Hepatocyte (in vitro differentiated cells): ENCODE results near the gene KCNMA1. TPM values are rescaled to one million over a fixed set of nuclear protein-coding genes. Genes with fewer than 3 reads are reported as not detected.
"Not testable (repeated sequence)": the region's sequence is repeated elsewhere in the genome, so short reads cannot be mapped to it uniquely, and the experiment has no call there.

Experiments
- DNase-seq: peaks from one replicate; pipeline ENCODE4 v3.0.0-alpha.2; 2016; ENCODE audit warnings: low spot score
- H2AFZ ChIP-seq: fragments of 200-600 bp; sonication (generic); 2 replicates; pipeline ENCODE4 v1.6.0; 2016; ENCODE audit warnings: antibody characterized with exemption, mild to moderate bottlenecking
- H3K27ac ChIP-seq: fragments of 200-600 bp; sonication (generic); 2 replicates; pipeline ENCODE4 v1.5.1; 2016; ENCODE audit warnings: mild to moderate bottlenecking
- H3K27me3 ChIP-seq: fragments of 200-600 bp; sonication (generic); 2 replicates; pipeline ENCODE4 v1.6.1; 2016
- H3K36me3 ChIP-seq: fragments of 200-600 bp; sonication (generic); replicated peaks from 2 replicates; pipeline ENCODE4 v1.5.1; 2016; ENCODE audit warnings: low read depth; ENCODE audit not compliant: insufficient read depth
- H3K4me1 ChIP-seq: fragments of 200-600 bp; sonication (generic); 2 replicates; pipeline ENCODE4 v1.5.1; 2016; ENCODE audit warnings: mild to moderate bottlenecking, moderate library complexity; ENCODE audit not compliant: insufficient read depth
- H3K4me2 ChIP-seq: fragments of 200-600 bp; sonication (generic); 2 replicates; pipeline ENCODE4 v1.6.0; 2016
- H3K4me3 ChIP-seq: fragments of 200-600 bp; sonication (generic); 2 replicates; pipeline ENCODE4 v1.5.1; 2016; ENCODE audit warnings: mild to moderate bottlenecking
- H3K79me2 ChIP-seq: fragments of 200-600 bp; sonication (generic); 2 replicates; pipeline ENCODE4 v1.6.0; 2017; ENCODE audit warnings: mild to moderate bottlenecking
- H3K9me2 ChIP-seq: fragments of 200-600 bp; sonication (generic); replicated peaks from 2 replicates; pipeline ENCODE4 v1.6.0; 2017; ENCODE audit warnings: mild to moderate bottlenecking; ENCODE audit not compliant: insufficient read depth
- H3K9me3 ChIP-seq: fragments of 200-600 bp; sonication (generic); 2 replicates; pipeline ENCODE4 v1.5.1; 2016; ENCODE audit warnings: low read depth, mild to moderate bottlenecking
- H4K20me1 ChIP-seq: fragments of 200-600 bp; sonication (generic); 2 replicates; pipeline ENCODE4 v1.6.0; 2016; ENCODE audit warnings: mild to moderate bottlenecking; ENCODE audit not compliant: insufficient read depth, poor library complexity, severe bottlenecking
- CTCF ChIP-seq: fragments of 200-600 bp; sonication (generic); IDR thresholded peaks from 2 replicates; pipeline ENCODE4 v1.5.1; 2016; ENCODE audit warnings: antibody characterized with exemption, mild to moderate bottlenecking; ENCODE audit not compliant: poor library complexity
- EZH2 ChIP-seq: fragments of 200-600 bp; sonication (generic); IDR thresholded peaks from 2 replicates; pipeline ENCODE4 v1.6.1; 2016; ENCODE audit warnings: antibody characterized with exemption, mild to moderate bottlenecking, borderline replicate concordance
- EZH2phosphoT487 ChIP-seq: fragments of 200-600 bp; sonication (generic); IDR thresholded peaks from one replicate; pipeline ENCODE4 v1.6.1; 2018; ENCODE audit warnings: antibody characterized with exemption, mild to moderate bottlenecking, low read depth, moderate library complexity; ENCODE audit not compliant: unreplicated experiment, severe bottlenecking
- WGBS: methylation state at CpG from one replicate; pipeline ENCODE4 v1.1.6; 2016; ENCODE audit warnings: low lambda C conversion rate; ENCODE audit errors: missing lambda C conversion rate; 5-methylcytosine and 5-hydroxymethylcytosine counted together
- polyA plus RNA-seq: library from polyadenylated mRNA; unstranded; fragments of >200 nt; fragmentation: Nextera tagmentation; extraction: Ambion mirVana; gene quantifications from 2 replicates; pipeline ENCODE4 v1.2.1, GENCODE V29; 2016
- total RNA-seq: library from RNA; depleted of rRNA; stranded (reverse); fragments of >200 nt; gene quantifications from 2 replicates; pipeline ENCODE4 v1.2.3, GENCODE V29; 2014

KCNMA1 gene
- total and polyA plus RNA-seq, 2 experiments from 2014 or later = 42.6 to 73.3 TPM

- Histone ChIP-seq H3K27ac (no peak overlapping the region), H3K27me3 (no peaks in the 10 kb centered on the region), H3K79me2 (no peaks in the 10 kb centered on the region), H4K20me1 (no peaks in the 10 kb centered on the region), H3K36me3 (no peaks in the 10 kb centered on the region), H3K4me1 (no peaks in the 10 kb centered on the region), H3K9me2 (no peaks in the 10 kb centered on the region), H3K9me3 (no peaks in the 10 kb centered on the region), H2AFZ (no peak overlapping the region), H3K4me3 (no peak overlapping the region), H3K4me2 (no peak overlapping the region)
- TF ChIP-seq EZH2 (no peak), EZH2phosphoT487 (no peak), CTCF (no peak)
- DNase-seq = no peak
- 69% methylated on average over 3 of the region's 3 CpGs for WGBS
These were observed 296.6 kb downstream of the KCNMA1 start for GRCh38 chr10:77341055-77341454.

- H3K36me3 ChIP-seq, H3K4me2 ChIP-seq, H2AFZ ChIP-seq, H3K27me3 ChIP-seq, H3K27ac ChIP-seq, H4K20me1 ChIP-seq, H3K4me1 ChIP-seq, H3K4me3 ChIP-seq, H3K9me3 ChIP-seq, DNase-seq, H3K79me2 ChIP-seq, H3K9me2 ChIP-seq: not testable (repeated sequence)
These were observed 297.7 kb downstream of the KCNMA1 start for GRCh38 chr10:77339872-77340271.

- H2AFZ ChIP-seq = no peak overlapping the region
- DNase-seq = no peak
- no peak overlapping the region for H3K4me2 ChIP-seq
- H3K79me2 ChIP-seq = no peaks in the 10 kb centered on the region
- no peaks in the 10 kb centered on the region for H3K9me2 ChIP-seq
- no peak overlapping the region for H3K27ac ChIP-seq
- TF ChIP-seq EZH2 = no peak
- no peak for TF ChIP-seq CTCF
- no peak for TF ChIP-seq EZH2phosphoT487
- H4K20me1 ChIP-seq = no peaks in the 10 kb centered on the region
- H3K9me3 ChIP-seq = no peaks in the 10 kb centered on the region
- 73% methylated on average over 1 of the region's 1 CpG for WGBS
- no peak overlapping the region for H3K4me3 ChIP-seq
- H3K27me3 ChIP-seq = no peaks in the 10 kb centered on the region
- H3K4me1 ChIP-seq = peaks cover 10% of the 10 kb centered on the region
- H3K36me3 ChIP-seq = no peaks in the 10 kb centered on the region
These were observed 298.4 kb downstream of the KCNMA1 start for GRCh38 chr10:77339166-77339565.

GRCh38 chr10:77338143-77338542, 299.5 kb downstream of the KCNMA1 start:
- Histone ChIP-seq H3K36me3 (no peaks in the 10 kb centered on the region), H3K4me2 (no peak overlapping the region), H2AFZ (no peak overlapping the region), H3K27me3 (no peaks in the 10 kb centered on the region), H3K4me1 (peaks cover 16% of the 10 kb centered on the region), H4K20me1 (no peaks in the 10 kb centered on the region), H3K27ac (no peak overlapping the region), H3K79me2 (no peaks in the 10 kb centered on the region), H3K9me3 (no peaks in the 10 kb centered on the region), H3K9me2 (no peaks in the 10 kb centered on the region), H3K4me3 (no peak overlapping the region)
- WGBS = 85% methylated on average over 4 of the region's 4 CpGs
- TF ChIP-seq CTCF (no peak), EZH2phosphoT487 (no peak), EZH2 (no peak)
- no peak for DNase-seq
